Spleen (tissue), 11 donors: ENCODE data around the gene FNTB. TPM values are rescaled to one million over a fixed set of nuclear protein-coding genes. Genes with fewer than 3 reads are reported as not detected.
"Not testable (repeated sequence)": the region's sequence is repeated elsewhere in the genome, so short reads cannot be mapped to it uniquely, and the experiment has no call there.

Experiments used
- DNase-seq: peaks from one replicate; pipeline ENCODE4 v3.0.0-alpha.2; 2020
- H3K27ac ChIP-seq, 8 donors: fragments of 200-600 bp; sonication (generic) in 7 of 8; 1 replicate in 4 of 8; 2 replicates in 4 of 8; pipeline versions ENCODE4 v1.5.0 to v1.8.0; 2016 to 2021; ENCODE audit warnings: inconsistent platforms in 4 of 8, mild to moderate bottlenecking in 4 of 8, moderate library complexity in 1 of 8
- H3K27me3 ChIP-seq, 7 donors: fragments of 200-600 bp; sonication (generic) in 6 of 7; replicated peaks in 1 of 7; 1 replicate in 4 of 7; 2 replicates in 3 of 7; pipeline versions ENCODE4 v1.5.0 to v1.8.0; 2016 to 2021; ENCODE audit warnings: inconsistent platforms in 3 of 7, mild to moderate bottlenecking in 1 of 7
- H3K36me3 ChIP-seq, 6 donors: fragments of 200-600 bp; sonication (generic) in 5 of 6; 1 replicate in 4 of 6; 2 replicates in 2 of 6; pipeline versions ENCODE4 v1.5.0 to v1.8.0; 2016 to 2021; ENCODE audit warnings: inconsistent platforms in 2 of 6
- H3K4me1 ChIP-seq, 6 donors: fragments of 200-600 bp; sonication (generic) in 5 of 6; 1 replicate in 3 of 6; 2 replicates in 3 of 6; pipeline versions ENCODE4 v1.5.0 to v1.8.0; 2016 to 2021; ENCODE audit warnings: inconsistent platforms in 3 of 6
- H3K4me3 ChIP-seq, 8 donors: fragments of 200-600 bp; sonication (generic) in 7 of 8; 1 replicate in 4 of 8; 2 replicates in 4 of 8; pipeline versions ENCODE4 v1.5.0 to v1.8.0; 2016 to 2021; ENCODE audit warnings: inconsistent platforms in 4 of 8, mild to moderate bottlenecking in 4 of 8, moderate library complexity in 2 of 8
- H3K9me3 ChIP-seq, 8 donors: fragments of 200-600 bp; sonication (generic) in 7 of 8; 1 replicate in 4 of 8; 2 replicates in 4 of 8; pipeline versions ENCODE4 v1.5.0 to v1.8.0; 2016 to 2021; ENCODE audit warnings: inconsistent platforms in 4 of 8
- CTCF ChIP-seq, 11 experiments: fragments of 200-600 bp in 7 of 11; fragments of 450-650 bp in 4 of 11; sonication (generic) in 4 of 11; IDR thresholded peaks in 8 of 11; conservative IDR thresholded peaks in 3 of 11; 1 replicate in 7 of 11; 2 replicates in 4 of 11; pipeline versions ENCODE4 v1.4.0 to v1.8.0; 2016 to 2021; ENCODE audit warnings: antibody characterized with exemption in 11 of 11, inconsistent platforms in 4 of 11, mild to moderate bottlenecking in 1 of 11
- POLR2A ChIP-seq, 3 donors: fragments of 450-650 bp; IDR thresholded peaks; one replicate each; pipeline ENCODE4 v1.5.1; 2017; ENCODE audit warnings: antibody characterized with exemption in 3 of 3, mild to moderate bottlenecking in 1 of 3
- POLR2AphosphoS5 ChIP-seq, 3 donors: sonication (generic); formaldehyde crosslinking; IDR thresholded peaks; one replicate each; pipeline ENCODE4 v1.5.1; 2017; ENCODE audit warnings: antibody characterized with exemption in 3 of 3
- WGBS, 5 donors: extraction: QIAGEN DNeasy Blood & Tissue Kit in 3 of 5; methylation state at CpG; one replicate each; pipeline versions ENCODE4 v1.1.5 to v1.1.7; 2013 to 2018; 5-methylcytosine and 5-hydroxymethylcytosine counted together
- intact Hi-C: fragments of 100-400 bp; cut with DNase I; formaldehyde crosslinking; loops from one replicate; pipeline ENCODE4 v1.15.0; 2023; ENCODE audit warnings: low total_unique reads
- polyA plus RNA-seq, 3 donors: library from polyadenylated mRNA; stranded (reverse); fragments of 200-250 nt; gene quantifications; one replicate each; pipeline ENCODE4 v1.2.1, GENCODE V29; 2013
- total RNA-seq, 7 donors: library from RNA; depleted of rRNA in 3 of 7; stranded (reverse); fragments of >200 nt in 3 of 7; fragmentation: NEBNext Ultra II Directional in 4 of 7; extraction: Animal tissue kit (Norgen Biotek cat#: 25700) in 4 of 7; gene quantifications; one replicate each; pipeline versions ENCODE4 v1.1.0 to v1.2.1, GENCODE V29; 2016 to 2021
- donor health status: healthy with polysubstance abuse.
- donor health status: DM: no; HTN: no; CAD: no; lungs with moderate emphysema.
- donor health status: DM: no; HTN: no; CAD: no.
- donor health status: Bipolar disorder and iron deficiency.
- donor health status: healthy.
- donor health status: DM: no; HTN: no; CAD: no.
- donor health status: DM: yes; HTN: yes; CAD: no.

Gene FNTB
- total and polyA plus RNA-seq, 10 donors = 4.7 to 17.0 (median 10.0) TPM

DNA sequence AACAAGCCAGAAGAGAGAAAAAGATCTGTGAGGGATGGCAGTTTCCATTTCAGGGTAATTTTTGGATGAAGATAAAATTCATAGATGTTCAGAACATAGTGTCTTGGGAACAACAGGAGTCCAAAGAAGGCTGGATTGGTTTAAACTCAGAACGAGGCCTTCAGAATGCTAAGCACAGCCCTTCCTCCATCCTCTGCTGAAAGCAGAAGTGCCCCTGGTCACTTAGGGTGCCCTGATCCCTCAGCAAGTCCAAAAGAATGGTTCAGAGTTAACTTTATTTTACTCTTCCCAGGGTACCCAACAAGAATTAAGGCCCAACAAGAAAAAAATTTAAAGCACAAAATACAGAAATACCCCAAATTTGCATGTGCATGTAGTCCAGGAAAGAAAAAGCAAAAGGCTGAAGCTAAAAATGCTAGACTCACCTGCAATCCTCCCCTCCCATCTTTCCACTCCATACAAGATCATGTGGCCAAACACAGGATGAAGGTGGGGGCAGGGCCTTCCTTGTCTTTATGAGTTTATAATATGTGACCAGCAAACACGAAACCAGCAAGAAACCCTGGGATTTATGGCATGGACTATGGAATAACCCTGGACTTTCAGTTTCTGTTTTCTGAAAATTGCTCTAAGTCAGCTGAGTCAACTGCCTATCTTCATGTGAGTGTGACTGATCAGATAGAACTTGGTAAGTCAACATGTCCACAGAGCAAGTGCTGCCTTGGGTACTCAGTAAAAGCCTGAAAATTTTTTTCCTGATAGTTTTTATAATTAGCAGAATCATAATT, 94.5 kb downstream of the FNTB start:
- H3K4me3 ChIP-seq = peak overlapping the region in 1 of 8 donors; percentile 11
- intact Hi-C loops = no loop called here
- no peak for DNase-seq
- 34 to 67% (median 50%) methylated on average over 2 of the region's 2 CpGs for WGBS, 5 donors
- H3K27me3 ChIP-seq = no peaks in the 10 kb centered on the region
- peaks cover 22 to 95% (median 60%) of the 10 kb centered on the region in 6 donors for H3K4me1 ChIP-seq
- peak overlapping the region; percentile 43 to 88 (median 73) for H3K27ac ChIP-seq
- no peak for TF ChIP-seq POLR2A (IDR thresholded peaks at IDR 0.05)
- no peak for TF ChIP-seq POLR2AphosphoS5 (IDR thresholded peaks at IDR 0.05)
- TF ChIP-seq CTCF (IDR thresholded peaks at IDR 0.05 in 8 of 11, conservative IDR thresholded peaks at IDR 0.05 in 3 of 11) = no peak
- H3K36me3 ChIP-seq = peaks cover 4 to 100% (median 69%) of the 10 kb centered on the region in 6 donors
- H3K9me3 ChIP-seq = no peaks in the 10 kb centered on the region

GRCh38 chr14:65082930-65083329, 96.2 kb downstream of the FNTB start:
- peaks cover 22 to 86% (median 59%) of the 10 kb centered on the region in 6 donors for H3K4me1 ChIP-seq
- H3K27ac ChIP-seq = peak overlapping the region in 3 of 8 donors; percentile 41 to 88 (median 79)
- peaks cover 6 to 100% (median 69%) of the 10 kb centered on the region in 6 donors for H3K36me3 ChIP-seq
- no peak for DNase-seq
- H3K9me3 ChIP-seq = peaks cover 0 to 16% (median 9%) of the 10 kb centered on the region in 8 donors
- H3K27me3 ChIP-seq = no peaks in the 10 kb centered on the region
- TF ChIP-seq POLR2AphosphoS5 (IDR thresholded peaks at IDR 0.05) (no peak), CTCF (IDR thresholded peaks at IDR 0.05 in 8 of 11, conservative IDR thresholded peaks at IDR 0.05 in 3 of 11) (no peak), POLR2A (IDR thresholded peaks at IDR 0.05) (no peak)
- 65 to 92% (median 86%) methylated on average over 2 of the region's 2 CpGs for WGBS, 5 donors
- no peak overlapping the region for H3K4me3 ChIP-seq
- intact Hi-C loops = no loop called here

DNA sequence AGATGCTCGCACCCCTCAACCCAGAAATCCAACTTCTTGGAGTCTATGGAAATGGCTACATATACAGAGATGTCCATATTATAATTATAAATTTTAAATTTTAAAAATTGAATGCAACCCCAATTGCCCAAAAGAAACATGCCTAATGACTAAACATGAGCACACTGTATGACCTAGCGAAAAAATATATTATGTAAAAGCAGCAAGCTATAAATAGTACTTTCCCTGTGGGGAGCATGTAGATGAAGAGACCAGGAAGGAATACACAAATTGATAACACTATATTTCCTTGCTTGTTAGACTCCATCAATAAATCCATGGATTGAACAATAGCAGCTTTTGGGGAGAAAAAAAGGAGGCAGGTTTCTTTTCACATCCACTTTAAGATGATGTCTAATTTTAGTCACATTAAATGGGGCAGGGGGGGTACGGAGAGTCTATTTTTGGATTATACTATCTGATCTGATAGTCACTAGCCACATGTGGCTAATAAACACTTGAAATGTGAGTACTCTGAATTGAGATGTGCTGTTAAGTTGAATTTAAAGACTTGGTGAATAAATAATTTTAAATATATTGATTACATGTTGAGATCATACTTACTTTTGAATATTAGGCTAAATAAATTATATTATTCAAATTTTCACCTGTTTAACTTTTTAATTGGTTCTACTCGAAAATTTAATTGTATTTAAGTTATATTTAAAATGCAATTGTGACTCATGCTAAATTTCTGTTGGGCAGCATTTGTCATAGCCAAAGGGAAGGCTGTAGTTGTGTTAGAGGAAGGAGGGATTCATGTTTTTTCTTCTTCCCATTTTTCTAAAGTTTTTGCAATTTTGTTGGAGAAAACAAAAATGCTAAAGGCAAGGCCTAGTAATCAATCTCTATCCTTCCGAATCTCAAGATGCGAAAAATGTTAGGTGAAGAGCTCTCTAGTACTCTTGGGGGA, 98.1 kb downstream of the FNTB start:
- Histone ChIP-seq H3K36me3 (peaks cover 13 to 100% (median 71%) of the 10 kb centered on the region in 6 donors), H3K27me3 (no peaks in the 10 kb centered on the region), H3K4me1 (peaks cover 16 to 75% (median 53%) of the 10 kb centered on the region in 6 donors), H3K9me3 (peaks cover 0 to 20% (median 13%) of the 10 kb centered on the region in 8 donors), H3K27ac (peak overlapping the region in 3 of 8 donors; percentile 13 to 88 (median 25)), H3K4me3 (no peak overlapping the region)
- 75 to 96% (median 89%) methylated on average over 6 of the region's 6 CpGs for WGBS, 5 donors
- TF ChIP-seq POLR2AphosphoS5 (IDR thresholded peaks at IDR 0.05) (no peak), POLR2A (IDR thresholded peaks at IDR 0.05) (no peak), CTCF (IDR thresholded peaks at IDR 0.05 in 8 of 11, conservative IDR thresholded peaks at IDR 0.05 in 3 of 11) (no peak)
- intact Hi-C loops = no loop called here
- DNase-seq = no peak

GRCh38 chr14:65086686-65087085, 100.0 kb downstream of the FNTB start:
- H3K4me3 ChIP-seq, DNase-seq, H3K27ac ChIP-seq, intact Hi-C loops, H3K27me3 ChIP-seq: not testable (repeated sequence)
- WGBS, 5 donors = 93 to 98% (median 95%) methylated on average over 4 of the region's 4 CpGs
- H3K9me3 ChIP-seq = peaks cover 0 to 20% (median 13%) of the 10 kb centered on the region in 8 donors
- H3K36me3 ChIP-seq = peaks cover 13 to 100% (median 82%) of the 10 kb centered on the region in 6 donors
- H3K4me1 ChIP-seq = peaks cover 10 to 75% (median 41%) of the 10 kb centered on the region in 6 donors

GRCh38 chr14:65087835-65088234, 101.1 kb downstream of the FNTB start:
- H3K27ac ChIP-seq, DNase-seq, intact Hi-C loops, H3K4me3 ChIP-seq, H3K27me3 ChIP-seq: not testable (repeated sequence)
- Histone ChIP-seq H3K36me3 (peaks cover 14 to 100% (median 85%) of the 10 kb centered on the region in 6 donors), H3K9me3 (peaks cover 0 to 20% (median 13%) of the 10 kb centered on the region in 8 donors), H3K4me1 (peaks cover 7 to 70% (median 31%) of the 10 kb centered on the region in 6 donors)
- 86 to 98% (median 95%) methylated on average over 8 of the region's 8 CpGs for WGBS, 5 donors
